ENCODE results near the gene ECT2.
A peak's percentile ranks its signal among the peaks of the same experiment; 100 is the strongest.
"Not testable (repeated sequence)": the region's sequence is repeated elsewhere in the genome, so short reads cannot be mapped to it uniquely, and the experiment has no call there.

The ECT2 gene, protein sequence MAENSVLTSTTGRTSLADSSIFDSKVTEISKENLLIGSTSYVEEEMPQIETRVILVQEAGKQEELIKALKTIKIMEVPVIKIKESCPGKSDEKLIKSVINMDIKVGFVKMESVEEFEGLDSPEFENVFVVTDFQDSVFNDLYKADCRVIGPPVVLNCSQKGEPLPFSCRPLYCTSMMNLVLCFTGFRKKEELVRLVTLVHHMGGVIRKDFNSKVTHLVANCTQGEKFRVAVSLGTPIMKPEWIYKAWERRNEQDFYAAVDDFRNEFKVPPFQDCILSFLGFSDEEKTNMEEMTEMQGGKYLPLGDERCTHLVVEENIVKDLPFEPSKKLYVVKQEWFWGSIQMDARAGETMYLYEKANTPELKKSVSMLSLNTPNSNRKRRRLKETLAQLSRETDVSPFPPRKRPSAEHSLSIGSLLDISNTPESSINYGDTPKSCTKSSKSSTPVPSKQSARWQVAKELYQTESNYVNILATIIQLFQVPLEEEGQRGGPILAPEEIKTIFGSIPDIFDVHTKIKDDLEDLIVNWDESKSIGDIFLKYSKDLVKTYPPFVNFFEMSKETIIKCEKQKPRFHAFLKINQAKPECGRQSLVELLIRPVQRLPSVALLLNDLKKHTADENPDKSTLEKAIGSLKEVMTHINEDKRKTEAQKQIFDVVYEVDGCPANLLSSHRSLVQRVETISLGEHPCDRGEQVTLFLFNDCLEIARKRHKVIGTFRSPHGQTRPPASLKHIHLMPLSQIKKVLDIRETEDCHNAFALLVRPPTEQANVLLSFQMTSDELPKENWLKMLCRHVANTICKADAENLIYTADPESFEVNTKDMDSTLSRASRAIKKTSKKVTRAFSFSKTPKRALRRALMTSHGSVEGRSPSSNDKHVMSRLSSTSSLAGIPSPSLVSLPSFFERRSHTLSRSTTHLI
- total RNA-seq: 7.9 to 10.6 reads per million in 2 donors

DNA sequence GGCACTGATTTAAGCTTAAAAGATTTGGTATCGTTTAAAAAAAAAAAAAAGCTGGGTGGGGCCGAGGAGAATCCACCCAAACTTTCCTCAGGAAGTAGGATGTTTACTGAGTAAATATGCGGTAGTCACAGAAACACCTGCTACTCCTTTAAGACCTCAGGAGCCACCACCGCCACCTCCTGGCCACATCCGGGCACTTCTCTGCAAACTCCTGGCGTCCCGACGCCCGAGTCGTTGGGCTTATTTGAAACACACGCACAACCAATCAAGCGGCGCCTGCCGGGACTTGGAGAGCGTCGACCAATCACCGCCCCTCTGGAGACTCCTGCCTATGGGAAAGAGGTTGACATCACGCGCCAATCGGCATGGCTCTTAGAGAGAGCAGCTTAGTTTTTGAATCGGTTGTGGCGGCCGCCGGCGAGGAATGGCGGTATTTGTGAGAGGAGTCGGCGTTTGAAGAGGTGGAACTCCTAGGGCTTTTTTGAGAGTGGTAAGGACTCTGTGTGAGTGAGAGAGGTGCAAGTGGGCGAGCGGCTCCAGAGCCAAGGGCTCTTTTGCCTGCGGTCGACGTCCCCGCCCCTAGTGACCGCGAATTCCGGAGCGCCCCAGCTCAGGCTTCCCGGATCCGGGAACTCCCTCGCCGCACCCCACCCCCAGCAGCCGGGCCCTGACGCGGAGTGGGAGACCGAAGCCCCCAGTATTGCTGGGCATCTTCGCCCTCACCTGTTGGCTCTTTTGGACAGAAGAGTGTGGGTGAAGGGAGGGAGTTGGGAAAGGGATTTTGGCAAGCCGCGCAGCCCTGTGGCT lies at the start of gene ECT2:
TSS of gene ECT2 (plus strand) at position 359 of the 807 bp plus-strand sequence. CDS start 3,805 bp downstream, outside the sequence.
- peak; percentile 83 for DNase-seq

DNA sequence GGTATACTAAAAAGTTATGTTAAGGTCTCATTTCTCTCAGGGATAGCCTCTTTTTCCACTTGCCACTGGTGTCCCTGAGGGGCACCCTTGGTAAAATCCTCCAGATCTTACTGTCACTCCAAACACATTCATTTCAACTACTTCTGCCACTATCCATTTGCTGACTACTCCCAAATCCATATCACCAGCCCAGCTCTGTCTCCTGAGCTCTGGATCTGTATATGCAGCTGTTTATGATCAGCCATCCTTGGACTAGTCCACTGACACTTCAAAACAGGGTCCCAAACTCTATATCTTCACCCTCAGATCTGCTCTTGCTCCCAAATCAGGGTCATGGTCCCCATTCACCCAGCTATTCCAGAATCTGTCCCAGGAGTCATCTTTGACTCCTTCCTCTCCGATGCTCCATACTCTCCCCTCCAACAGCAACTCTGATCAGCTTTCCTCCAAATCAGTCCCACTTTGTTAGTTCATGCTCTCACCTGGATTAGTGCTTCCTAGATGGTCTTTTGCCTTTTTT lies 49.5 kb upstream of the ECT2 start:
- DNase-seq: no peak

DNA sequence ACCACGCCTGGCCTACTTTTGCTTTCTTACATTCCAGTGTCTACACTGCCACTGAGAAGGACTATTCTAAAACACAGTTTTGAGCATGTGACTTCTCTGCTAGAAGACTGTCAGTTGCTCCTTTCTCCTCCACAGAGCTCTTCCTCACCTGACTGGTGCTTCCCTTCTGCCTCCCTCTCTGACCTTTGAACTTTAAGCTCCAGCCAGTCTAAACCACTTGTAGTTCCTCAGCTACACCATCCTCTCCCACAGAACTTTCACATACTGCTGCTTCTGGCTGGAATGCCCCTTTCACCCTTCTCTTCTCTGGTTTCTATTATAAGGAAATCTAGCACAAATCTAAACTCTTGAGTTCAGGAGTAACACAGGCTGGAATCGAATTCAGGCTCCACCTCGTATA lies 48.8 kb upstream of the ECT2 start:
- no peak for DNase-seq

DNA sequence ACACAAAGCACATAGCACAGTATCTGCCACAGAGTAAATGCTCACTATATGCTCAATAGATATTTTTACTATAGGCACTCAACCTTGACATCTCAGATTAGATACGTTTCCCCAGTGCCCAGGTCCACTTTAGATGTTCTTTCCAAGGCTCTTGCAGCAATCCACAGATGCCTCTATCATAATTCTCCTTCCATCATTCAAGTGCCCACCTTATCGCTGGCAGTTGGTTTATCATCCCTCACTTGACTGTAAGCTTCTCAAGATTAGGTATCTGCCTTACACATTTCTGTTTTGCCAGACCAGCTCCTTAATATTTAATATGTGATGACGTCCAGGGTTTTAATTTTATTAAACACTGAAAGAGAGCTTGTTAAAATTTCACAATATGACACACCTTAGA lies 48.3 kb upstream of the ECT2 start:
- DNase-seq: no peak

DNA sequence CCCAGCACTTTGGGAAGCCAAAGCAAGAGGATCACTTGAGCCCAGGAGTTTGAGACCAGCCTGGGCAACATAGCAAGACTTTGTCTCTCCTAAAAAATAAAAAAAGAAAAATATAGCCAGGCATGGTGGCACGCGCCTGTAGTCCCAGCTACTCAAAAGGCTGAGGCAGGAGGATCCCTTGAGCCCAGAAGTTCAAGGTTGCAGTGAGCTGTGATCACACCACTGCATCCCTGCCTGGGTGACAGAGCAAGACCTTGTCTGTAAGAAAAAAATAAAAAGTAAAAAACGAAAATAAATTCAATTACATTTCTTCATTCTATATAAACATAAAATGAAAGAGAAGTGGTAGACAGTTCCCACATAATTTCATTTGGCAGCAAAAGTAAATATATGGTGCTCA lies 47.8 kb upstream of the ECT2 start:
- not testable (repeated sequence) for DNase-seq

DNA sequence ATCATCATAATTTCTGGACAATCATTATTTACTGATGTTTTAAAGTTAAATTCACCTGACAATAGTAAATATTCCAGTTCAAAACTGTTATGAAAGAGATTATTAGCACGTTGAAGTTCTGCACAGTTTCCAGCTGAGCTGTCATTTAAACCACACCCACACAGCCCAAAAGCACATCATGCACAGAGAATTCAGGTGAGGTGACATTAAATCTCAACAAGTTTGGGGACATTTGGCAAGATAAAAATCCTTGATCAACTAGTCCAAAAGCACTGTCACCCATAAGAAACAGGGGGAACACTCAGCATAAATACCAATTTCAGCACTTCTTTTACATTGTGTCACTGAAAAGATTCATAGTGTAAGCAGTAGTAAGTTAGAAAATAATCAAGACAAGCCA lies 46.5 kb upstream of the ECT2 start:
- no peak for DNase-seq

DNA sequence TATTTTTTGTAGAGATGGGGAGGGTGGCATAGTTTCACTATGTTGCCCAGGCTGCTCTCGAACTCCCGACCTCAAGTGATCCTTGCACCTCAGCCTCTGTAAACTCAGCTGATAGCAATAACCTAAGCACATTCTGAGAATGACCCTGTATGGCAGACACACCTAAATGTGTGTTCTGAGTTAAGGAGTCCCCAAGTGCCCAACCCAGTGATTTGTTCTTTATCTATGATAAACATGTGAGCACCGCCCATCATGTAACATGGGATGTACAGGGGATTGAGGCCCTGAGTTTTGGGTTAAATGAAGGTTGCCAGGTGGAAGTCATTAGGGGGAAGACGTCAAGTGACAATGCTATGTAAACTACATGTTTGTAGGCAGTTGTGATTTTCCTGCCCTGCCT lies 45.4 kb upstream of the ECT2 start:
- no peak for DNase-seq

DNA sequence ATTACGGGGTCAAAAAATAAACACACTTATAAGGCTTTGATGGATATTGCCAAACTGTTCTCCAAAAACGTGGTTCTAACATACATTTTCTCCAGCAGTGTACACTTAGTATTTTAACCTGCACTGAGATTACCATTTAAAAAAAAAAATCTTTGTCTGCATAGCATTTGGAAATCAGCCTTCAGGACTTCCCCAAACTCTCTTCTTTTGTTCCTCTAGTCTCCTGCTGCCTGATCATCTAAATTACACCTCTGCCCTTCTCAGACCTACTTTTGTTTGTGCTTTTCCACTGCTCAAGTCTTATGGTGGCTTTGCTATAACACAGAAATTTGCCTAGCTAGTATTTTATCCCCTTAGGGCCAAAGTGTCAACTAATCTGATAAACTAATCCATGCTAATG lies 43.5 kb upstream of the ECT2 start:
- DNase-seq: no peak

DNA sequence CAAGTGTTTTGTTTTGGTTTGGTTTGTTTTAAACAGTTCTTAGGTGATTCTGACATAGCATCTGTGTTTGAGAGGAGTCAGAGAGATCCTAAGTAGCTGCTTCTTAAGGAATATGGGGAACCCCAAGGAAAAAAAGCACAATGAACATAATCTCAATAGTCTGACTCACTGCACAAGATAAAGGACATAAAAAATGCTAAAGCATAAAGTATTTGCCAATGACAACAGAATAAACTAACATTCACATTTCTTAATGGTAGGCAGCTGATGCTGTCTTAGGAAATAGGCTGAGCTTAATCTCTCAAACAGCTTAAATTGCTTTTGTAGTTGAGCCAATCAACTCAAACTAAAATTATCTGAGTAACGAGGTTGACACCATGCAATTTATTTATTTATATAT lies 42.6 kb upstream of the ECT2 start:
- DNase-seq: no peak

DNA sequence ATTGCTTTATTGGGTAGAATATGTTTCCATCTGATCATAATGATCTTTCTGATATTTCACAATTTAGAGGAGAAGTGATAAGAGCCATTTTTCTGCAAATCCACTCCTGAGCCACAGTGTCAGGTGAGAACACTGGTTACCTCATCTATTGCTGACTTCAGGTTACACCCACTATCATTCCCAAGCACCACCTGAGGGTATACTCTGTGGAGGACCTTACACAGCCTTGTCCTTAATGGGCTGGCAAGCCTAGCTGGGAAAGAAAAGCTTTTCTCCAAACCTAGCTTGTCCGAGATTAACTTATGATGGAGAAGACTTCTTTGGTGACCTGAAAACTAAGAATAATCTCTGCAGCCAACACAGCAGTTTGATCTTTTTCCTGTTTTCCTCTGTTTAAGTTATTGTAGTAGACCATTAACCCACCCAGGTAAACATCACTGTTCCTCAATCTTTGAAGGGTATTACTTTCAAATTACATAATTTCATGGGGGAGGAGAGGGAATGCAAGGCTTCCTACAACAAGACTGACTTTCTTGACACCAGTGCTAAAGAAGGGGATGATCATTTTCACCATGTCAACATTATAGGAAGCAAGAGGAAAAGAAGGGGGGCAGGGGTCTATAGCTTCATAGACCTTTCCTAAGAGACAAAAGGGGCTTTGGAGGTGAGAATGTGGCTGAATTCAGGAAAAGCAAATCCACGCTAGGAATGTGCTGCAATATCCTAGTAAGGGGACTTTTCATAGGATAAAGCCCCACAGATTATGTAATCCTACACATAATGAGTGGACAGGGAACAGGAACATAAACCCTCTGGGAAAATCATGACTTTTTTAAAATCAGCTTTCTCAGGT lies 41.4 kb upstream of the ECT2 start:
- DNase-seq: no peak

DNA sequence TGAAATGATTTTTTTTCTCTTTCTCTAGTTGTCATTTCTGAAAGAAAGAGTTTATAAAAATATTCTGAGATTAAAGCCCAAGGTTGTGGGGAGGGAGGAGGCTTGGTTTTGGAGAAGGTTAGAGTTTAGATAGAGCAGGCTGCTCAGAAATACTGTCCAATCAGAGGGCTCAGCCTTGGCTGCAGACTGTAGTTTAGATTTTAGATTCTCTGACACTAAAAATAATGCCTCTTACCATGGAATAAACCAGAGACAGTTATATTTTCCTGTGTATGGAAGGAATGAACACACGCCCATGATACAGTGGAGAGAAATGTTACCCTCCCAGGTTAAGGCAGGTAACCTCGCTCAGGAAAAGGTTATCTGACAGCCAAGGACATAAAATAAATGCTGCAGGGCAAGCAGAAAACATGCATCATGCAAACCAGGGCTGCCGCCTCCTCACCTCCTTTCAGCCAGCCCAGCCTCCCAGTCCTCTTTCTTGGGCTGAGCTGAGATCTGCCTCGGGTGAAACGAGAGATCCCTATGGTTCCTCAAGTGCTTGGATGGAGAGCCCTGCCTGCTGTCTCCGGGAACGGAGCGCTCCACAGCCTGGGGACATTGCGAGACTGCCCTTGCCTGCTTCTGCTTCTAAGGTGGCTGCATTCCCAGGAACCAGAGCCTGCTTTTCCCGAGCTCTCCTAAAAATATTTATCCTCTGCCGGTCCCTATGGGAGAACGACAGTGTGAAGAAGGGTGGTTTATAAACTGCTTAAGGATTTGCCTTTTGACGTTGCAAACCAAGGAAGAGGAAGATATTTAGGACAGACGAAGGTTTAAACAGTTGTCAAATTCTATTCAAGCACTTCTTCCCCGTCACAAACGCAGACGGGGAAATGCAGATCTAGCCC lies 40.5 kb upstream of the ECT2 start:
- DNase-seq: no peak

DNA sequence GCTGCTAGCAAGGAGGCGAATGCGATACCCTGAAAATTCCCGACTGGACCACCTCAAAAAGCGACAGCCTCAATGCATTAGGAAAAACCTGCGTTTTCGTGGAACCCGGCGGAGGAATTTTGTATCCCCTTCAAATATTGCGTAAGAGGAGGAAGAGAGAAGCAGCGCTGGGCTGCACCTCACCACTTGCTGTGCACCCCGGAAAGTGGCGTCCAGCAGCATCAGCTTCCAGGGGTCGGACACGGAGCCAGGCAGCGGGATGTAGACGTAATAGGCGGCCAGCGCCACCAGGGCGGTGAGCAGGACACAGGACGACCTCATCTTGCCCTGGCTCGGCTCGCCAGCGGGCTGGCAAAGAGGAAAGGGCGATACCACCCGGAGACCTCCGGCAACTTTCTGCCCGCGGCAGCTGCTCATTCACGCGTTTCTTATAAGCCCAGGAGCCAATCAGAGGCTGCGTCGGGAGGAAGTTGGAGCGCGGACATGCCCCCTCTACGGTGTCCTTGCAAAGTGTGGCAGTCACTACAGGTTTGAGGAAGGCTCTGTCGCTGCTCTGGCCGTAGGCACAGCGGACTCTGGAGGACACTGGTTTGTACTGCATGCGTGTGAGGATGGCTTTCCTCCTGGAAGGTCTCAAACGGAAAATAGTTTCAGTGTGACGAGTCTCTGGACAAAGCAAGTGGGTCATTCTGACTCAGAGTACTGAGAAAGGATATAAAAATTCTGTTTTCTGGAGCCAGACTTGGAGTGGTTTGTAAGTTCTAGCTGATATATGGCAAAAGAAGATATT lies 39.7 kb upstream of the ECT2 start, which contains the start of gene NCEH1:
TSS of gene NCEH1 (minus strand) at position 404 of the 790 bp plus-strand sequence. CDS start at position 321, 83 bp downstream.
- DNase-seq: peak; percentile 27

DNA sequence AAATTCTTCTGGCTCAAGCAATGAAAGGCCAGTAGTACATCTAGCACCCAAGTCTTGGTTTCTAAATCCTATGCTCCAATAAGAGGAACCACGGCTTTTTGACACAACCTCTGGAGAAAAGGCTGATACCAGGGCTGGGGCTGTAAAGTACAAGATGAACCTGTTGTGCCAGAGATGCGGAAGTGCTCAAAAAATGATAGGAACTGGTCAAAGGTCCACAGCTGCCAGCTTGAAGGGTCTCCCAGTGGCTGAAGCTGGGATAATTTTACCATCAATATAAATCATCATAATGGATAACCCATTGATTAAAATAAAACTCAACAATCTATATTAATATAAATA lies 39.1 kb upstream of the ECT2 start:
- no peak for DNase-seq

DNA sequence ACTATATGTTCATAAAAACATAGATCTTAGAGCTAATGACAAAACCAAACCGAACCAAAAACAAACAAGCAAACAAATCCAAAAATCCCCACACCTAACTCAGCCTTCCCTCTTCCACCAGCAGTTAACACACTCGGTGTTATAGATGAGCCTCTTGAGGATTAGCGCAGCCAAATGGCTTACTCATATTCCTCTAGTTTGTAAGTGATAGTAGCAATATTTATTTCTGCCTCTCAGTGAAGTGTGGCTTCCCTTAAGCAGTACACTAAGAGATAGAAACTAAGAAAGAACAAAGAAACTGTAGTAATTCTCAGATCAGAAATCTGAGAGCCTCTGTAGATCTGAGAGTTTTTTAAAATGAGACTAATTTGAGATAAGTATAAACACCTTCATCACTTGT lies 37.2 kb upstream of the ECT2 start:
- no peak for DNase-seq

DNA sequence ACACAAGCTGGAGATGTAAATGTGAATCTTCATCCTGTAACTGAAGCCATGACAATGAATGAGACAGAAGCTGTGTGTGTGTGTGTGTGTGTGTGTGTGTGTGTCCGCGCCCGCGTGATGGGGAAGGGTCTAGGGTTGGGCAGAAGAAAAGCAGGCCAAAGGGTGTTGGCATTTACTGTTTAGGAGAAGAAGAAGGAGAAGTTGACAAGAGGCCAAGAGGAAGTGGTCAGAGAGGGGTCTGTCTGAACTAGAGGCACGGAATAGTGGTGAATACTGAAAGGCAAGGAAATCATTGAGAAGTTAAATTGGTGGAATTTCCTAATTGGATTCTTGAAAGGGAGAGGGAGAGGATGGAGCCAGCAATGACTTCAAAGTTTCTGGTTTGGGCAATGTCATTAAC lies 34.0 kb upstream of the ECT2 start:
- DNase-seq: no peak

DNA sequence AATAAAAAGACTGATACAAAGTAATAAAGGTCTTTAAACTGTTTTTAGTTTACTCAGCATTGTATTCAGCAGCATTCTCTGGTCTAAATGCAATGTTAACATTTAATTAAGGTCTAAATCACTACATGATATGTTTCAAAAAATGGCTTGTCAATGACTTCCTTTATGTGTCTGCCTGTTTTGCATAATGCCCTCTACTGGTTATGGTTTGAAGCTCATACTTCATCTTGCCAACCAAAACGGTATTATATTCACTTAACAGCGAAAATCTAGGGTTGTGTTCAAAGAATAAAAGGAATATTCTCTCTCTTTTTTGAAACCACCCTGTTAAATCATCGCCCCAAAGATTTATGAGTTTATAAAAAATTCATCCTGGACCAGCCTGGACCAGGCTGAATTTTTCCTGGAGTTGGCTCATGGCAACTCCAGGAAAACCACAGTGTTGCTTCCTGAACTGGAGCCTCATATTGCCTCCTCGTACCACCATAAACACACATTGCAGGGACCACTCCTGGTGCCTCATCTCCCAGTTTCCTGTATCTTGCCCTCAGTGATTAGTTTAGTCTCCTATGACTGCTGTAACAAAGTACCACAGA lies 32.9 kb upstream of the ECT2 start:
- DNase-seq: no peak

DNA sequence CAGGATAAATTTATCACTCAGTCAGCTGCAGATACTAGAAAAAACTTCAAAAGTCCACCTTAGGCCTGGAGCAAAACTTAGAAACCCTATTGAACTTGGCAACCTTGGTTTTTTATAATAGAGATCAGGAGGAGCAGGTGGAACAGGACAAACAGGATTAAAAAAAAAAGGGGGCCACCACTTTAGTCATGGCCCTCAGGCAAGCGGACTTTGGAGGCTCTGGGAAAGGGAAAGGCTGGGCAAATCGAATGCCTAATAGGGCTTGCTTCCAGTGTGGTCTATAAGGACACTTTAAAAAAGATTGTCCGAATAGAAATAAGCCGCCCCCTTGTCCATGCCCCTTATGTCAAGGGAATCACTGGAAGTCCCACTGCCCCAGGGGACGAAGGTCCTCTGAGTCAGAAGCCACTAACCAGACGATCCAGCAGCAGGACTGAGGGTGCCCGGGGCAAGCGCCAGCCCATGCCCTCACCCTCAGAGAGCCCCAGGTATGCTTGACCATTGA lies 27.9 kb upstream of the ECT2 start:
- DNase-seq: not testable (repeated sequence)

DNA sequence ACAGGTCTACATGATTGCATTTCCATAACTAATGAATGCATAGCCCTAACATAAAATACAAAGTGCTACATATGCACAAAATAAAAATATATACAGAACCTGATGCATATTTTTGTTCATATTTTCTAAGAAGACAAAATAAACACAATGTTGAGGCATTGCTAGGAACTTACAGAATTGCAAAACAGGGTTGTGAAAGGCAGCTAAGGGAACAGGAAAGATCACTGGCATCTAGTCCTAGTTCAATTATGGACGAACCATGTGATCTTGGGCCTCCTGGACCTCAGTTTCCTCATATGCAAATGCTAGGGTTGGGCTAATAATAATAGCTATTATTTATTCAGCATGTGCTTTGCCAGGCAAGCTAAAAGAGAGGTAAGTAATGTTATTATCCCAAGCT lies 24.1 kb upstream of the ECT2 start:
- DNase-seq: no peak

DNA sequence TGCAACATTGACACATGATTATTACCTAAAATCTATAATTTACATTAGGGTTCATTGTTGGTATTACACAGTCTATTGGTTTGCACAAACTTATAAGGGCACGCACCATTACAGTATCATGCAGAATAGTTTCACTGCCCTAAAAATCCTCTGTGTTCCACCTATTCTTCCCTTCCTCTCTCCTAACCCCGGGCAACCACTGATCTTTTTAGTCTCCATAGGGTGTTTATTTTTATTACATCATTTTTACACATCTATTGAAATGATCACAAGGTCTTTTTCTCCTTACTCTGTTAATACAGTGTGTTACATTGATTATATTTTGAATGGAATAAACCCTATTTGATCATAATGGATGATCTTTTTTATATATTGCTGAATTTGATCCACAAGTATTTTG lies 15.5 kb upstream of the ECT2 start:
- DNase-seq: no peak

Measured in activated gamma-delta T cell (primary cell).